Keratinocyte (primary cell): ENCODE results near the gene LCN10. TPM values are rescaled to one million over a fixed set of nuclear protein-coding genes. Genes with fewer than 3 reads are reported as not detected.

ENCODE experiments used
- DNase-seq: peaks from one replicate; pipeline ENCODE4 v3.0.0-alpha.2; 2011; ENCODE audit warnings: low read depth, missing footprints, low spot score
- FAIRE-seq: peaks from 2 replicates; lab custom pipeline; 2011; peaks lifted over from hg19 to GRCh38; lab: Jason Lieb, UNC
- H2AFZ ChIP-seq: 2 replicates; pipeline ENCODE4 v1.6.0; 2012; ENCODE audit warnings: low read length, control low read depth, inconsistent platforms; ENCODE audit not compliant: control insufficient read depth
- H3K27ac ChIP-seq: 2 replicates; pipeline ENCODE4 v1.5.1; 2011; ENCODE audit warnings: low read length; ENCODE audit not compliant: control insufficient read depth, insufficient read depth
- H3K27me3 ChIP-seq: 3 replicates; pipeline ENCODE4 v1.6.0; 2011; ENCODE audit warnings: low read length; ENCODE audit not compliant: control insufficient read depth, insufficient read depth; ENCODE audit errors: extremely low read depth
- H3K36me3 ChIP-seq, 2 experiments: 2 replicates in 1 of 2; 3 replicates in 1 of 2; pipeline ENCODE4 v1.5.1; 2011; ENCODE audit warnings: low read length in 2 of 2, mild to moderate bottlenecking in 1 of 2; ENCODE audit not compliant: control insufficient read depth in 2 of 2, insufficient read depth in 2 of 2; ENCODE audit errors: extremely low read depth in 1 of 2
- H3K4me1 ChIP-seq: 3 replicates; pipeline ENCODE4 v1.5.1; 2011; ENCODE audit warnings: low read length; ENCODE audit not compliant: control insufficient read depth, insufficient read depth; ENCODE audit errors: extremely low read depth
- H3K4me2 ChIP-seq: 3 replicates; pipeline ENCODE4 v1.6.0; 2011; ENCODE audit warnings: low read depth, low read length; ENCODE audit not compliant: control insufficient read depth, insufficient read depth; ENCODE audit errors: extremely low read depth
- H3K4me3 ChIP-seq, 3 experiments: fragments of 200-600 bp in 1 of 3; sonication (generic) in 1 of 3; 2 replicates in 2 of 3; 3 replicates in 1 of 3; pipeline ENCODE4 v1.5.1; 2011 to 2016; ENCODE audit warnings: low read length in 3 of 3, mild to moderate bottlenecking in 3 of 3, control low read depth in 2 of 3, inconsistent platforms in 1 of 3, low read depth in 1 of 3, mixed read lengths in 1 of 3, mixed run types in 1 of 3, moderate library complexity in 1 of 3; ENCODE audit not compliant: control insufficient read depth in 2 of 3, insufficient read depth in 2 of 3; ENCODE audit errors: extremely low read depth in 1 of 3
- H3K79me2 ChIP-seq: 2 replicates; pipeline ENCODE4 v1.6.0; 2012; ENCODE audit warnings: low read length; ENCODE audit not compliant: control insufficient read depth, insufficient read depth
- H3K9ac ChIP-seq: 3 replicates; pipeline ENCODE4 v1.6.0; 2011; ENCODE audit warnings: low read length; ENCODE audit not compliant: control insufficient read depth, insufficient read depth; ENCODE audit errors: extremely low read depth
- H3K9me1 ChIP-seq: 3 replicates; pipeline ENCODE4 v1.6.0; 2011; ENCODE audit warnings: low read length; ENCODE audit not compliant: control insufficient read depth, insufficient read depth; ENCODE audit errors: extremely low read depth
- H3K9me3 ChIP-seq: 2 replicates; pipeline ENCODE4 v1.5.1; 2012; ENCODE audit warnings: low read depth, low read length; ENCODE audit not compliant: control insufficient read depth
- H4K20me1 ChIP-seq: 3 replicates; pipeline ENCODE4 v1.6.0; 2011; ENCODE audit warnings: low read length; ENCODE audit not compliant: control insufficient read depth, insufficient read depth; ENCODE audit errors: extremely low read depth
- CTCF ChIP-seq, 3 experiments: IDR thresholded peaks in 1 of 3; conservative IDR thresholded peaks in 1 of 3; optimal IDR thresholded peaks in 1 of 3; 2 replicates in 2 of 3; 3 replicates in 1 of 3; pipeline versions ENCODE3 to v1.5.1; 2011; ENCODE audit warnings: low read length in 3 of 3, mild to moderate bottlenecking in 3 of 3, moderate library complexity in 2 of 3, control low read depth in 1 of 3, inconsistent platforms in 1 of 3; ENCODE audit not compliant: insufficient read depth in 2 of 3; ENCODE audit errors: extremely low read depth in 1 of 3
- EZH2 ChIP-seq: IDR thresholded peaks from one replicate; pipeline ENCODE4 v1.6.1; 2012; ENCODE audit warnings: inconsistent platforms, mild to moderate bottlenecking, low read length, moderate library complexity
- dilution Hi-C: fragments of 300-500 bp; cut with MboI; formaldehyde crosslinking; loops from one replicate; pipeline ENCODE4 v1.7.0; 2020; ENCODE audit warnings: low sequenced_read_pairs; ENCODE audit not compliant: extremely low pct_ligation_motif_present
- polyA plus RNA-seq, 5 experiments: library from polyadenylated mRNA; depleted of rRNA in 3 of 5; stranded (reverse) in 3 of 5; stranded (forward) in 1 of 5; unstranded in 1 of 5; fragments of >200 nt; gene quantifications; 1 replicate in 1 of 5; 2 replicates in 3 of 5; 3 replicates in 1 of 5; pipeline versions ENCODE4 v1.2.1 to v1.2.3, GENCODE V29; 2011 to 2012; ENCODE audit warnings: missing spikeins in 2 of 5, low read depth in 1 of 5, low replicate concordance in 1 of 5

LCN10 gene
- polyA plus RNA-seq, 1 donor (not counting 4 experiments of a cell fraction or from before 2014, with no cell fraction given), result not detected

GRCh38 chr9:136771907-136772415, 29.2 kb upstream of the LCN10 start:
- no peak overlapping the region for H3K4me3 ChIP-seq
- dilution Hi-C loops, result no loop called here
- FAIRE-seq (no peak), DNase-seq (no peak)
- H3K79me2 ChIP-seq, result no peaks in the 10 kb centered on the region
- no peak overlapping the region for H2AFZ ChIP-seq
- no peaks in the 10 kb centered on the region for H3K9me1 ChIP-seq
- no peak overlapping the region for H3K4me2 ChIP-seq
- H3K9ac ChIP-seq, result no peak overlapping the region
- no peaks in the 10 kb centered on the region for H3K4me1 ChIP-seq
- peaks cover 5% of the 10 kb centered on the region for H3K9me3 ChIP-seq
- H3K27me3 ChIP-seq, result peaks cover 6% of the 10 kb centered on the region
- H4K20me1 ChIP-seq, result no peaks in the 10 kb centered on the region
- no peaks in the 10 kb centered on the region for H3K36me3 ChIP-seq
- TF ChIP-seq CTCF (optimal IDR thresholded peaks at IDR 0.05 in 1 of 3, IDR thresholded peaks at IDR 0.05 in 1 of 3, conservative IDR thresholded peaks at IDR 0.05 in 1 of 3; ENCODE audit: extremely low read depth in 1 of 3, insufficient read depth in 2 of 3, low read length in 3 of 3), result no peak
- no peak for TF ChIP-seq EZH2
- no peak overlapping the region for H3K27ac ChIP-seq

GRCh38 chr9:136769710-136770191, 27.0 kb upstream of the LCN10 start:
- no peak for DNase-seq
- Histone ChIP-seq H3K36me3 (no peaks in the 10 kb centered on the region), H3K27ac (no peak overlapping the region), H3K9ac (no peak overlapping the region), H3K79me2 (no peaks in the 10 kb centered on the region), H2AFZ (no peak overlapping the region), H3K4me1 (no peaks in the 10 kb centered on the region), H3K4me3 (no peak overlapping the region), H4K20me1 (no peaks in the 10 kb centered on the region), H3K9me3 (peaks cover 5% of the 10 kb centered on the region), H3K9me1 (no peaks in the 10 kb centered on the region), H3K4me2 (no peak overlapping the region), H3K27me3 (peaks cover 5% of the 10 kb centered on the region)
- TF ChIP-seq EZH2 (no peak), CTCF (optimal IDR thresholded peaks at IDR 0.05 in 1 of 3, IDR thresholded peaks at IDR 0.05 in 1 of 3, conservative IDR thresholded peaks at IDR 0.05 in 1 of 3; ENCODE audit: extremely low read depth in 1 of 3, insufficient read depth in 2 of 3, low read length in 3 of 3) (peak; percentile 19 to 84 (median 62))
- no peak for FAIRE-seq
- dilution Hi-C loops, result no loop called here
